ENCODE data around the gene ALDH16A1. TPM values are rescaled to one million over a fixed set of nuclear protein-coding genes. Genes with fewer than 3 reads are reported as not detected.

ALDH16A1 gene
- total RNA-seq, 4 donors from 2014 or later, result 35.4 to 80.4 (median 50.3) TPM

DNA sequence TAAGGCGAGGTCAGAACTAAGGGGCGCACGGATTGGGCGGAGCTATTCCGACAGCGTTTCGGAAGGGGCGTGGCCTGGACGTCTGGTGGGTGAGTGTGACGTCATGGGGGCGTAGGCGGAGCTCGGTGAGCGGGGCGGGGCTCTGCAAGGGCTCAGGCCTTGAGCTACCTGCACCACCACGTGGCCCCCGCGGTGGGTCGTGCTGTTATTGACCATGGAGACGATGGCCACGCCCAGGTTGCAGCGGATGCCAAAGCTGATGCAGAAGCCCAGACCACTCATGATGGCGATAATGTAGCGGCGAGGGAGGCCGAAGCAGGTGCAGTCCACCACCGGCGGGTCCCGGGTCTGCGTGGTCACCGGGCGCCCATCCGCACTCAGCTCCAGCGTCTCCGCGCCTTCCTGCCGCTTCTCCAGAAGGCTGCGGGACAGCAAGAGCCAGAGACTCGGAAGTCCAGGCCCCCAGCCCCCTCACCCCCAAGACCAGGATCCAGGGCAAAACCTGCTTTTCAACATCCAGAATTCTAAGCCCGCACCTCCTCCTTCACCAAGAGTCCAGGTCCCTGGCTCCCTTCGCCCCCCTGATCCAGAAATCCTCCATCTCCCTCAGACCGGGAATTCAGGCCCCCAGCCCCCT, 16.5 kb upstream of the ALDH16A1 start:
- TF ChIP-seq, protein P1, sequence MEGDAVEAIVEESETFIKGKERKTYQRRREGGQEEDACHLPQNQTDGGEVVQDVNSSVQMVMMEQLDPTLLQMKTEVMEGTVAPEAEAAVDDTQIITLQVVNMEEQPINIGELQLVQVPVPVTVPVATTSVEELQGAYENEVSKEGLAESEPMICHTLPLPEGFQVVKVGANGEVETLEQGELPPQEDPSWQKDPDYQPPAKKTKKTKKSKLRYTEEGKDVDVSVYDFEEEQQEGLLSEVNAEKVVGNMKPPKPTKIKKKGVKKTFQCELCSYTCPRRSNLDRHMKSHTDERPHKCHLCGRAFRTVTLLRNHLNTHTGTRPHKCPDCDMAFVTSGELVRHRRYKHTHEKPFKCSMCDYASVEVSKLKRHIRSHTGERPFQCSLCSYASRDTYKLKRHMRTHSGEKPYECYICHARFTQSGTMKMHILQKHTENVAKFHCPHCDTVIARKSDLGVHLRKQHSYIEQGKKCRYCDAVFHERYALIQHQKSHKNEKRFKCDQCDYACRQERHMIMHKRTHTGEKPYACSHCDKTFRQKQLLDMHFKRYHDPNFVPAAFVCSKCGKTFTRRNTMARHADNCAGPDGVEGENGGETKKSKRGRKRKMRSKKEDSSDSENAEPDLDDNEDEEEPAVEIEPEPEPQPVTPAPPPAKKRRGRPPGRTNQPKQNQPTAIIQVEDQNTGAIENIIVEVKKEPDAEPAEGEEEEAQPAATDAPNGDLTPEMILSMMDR (IDR thresholded peaks at IDR 0.05; ENCODE audit: low read depth), result no peak

DNA sequence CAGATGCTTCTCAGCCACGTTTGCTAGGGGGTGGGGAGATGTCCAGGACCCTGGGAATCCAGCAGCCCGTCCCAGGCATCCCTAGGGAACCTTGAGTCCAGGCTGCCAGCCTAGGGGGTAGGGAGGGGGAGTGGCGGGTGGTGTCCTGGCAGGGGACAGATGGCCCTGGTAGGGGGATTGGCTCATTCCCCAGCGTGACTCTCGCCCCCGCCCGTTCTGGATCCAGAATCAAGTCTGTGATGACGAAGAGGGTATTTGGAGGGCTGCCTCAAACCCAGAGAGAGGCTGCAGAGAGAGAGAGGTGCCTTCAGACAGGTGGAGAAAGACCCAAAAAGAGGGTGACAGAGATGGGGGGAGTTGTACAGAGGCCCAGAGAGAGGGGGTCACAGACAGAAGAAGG, 15.8 kb upstream of the ALDH16A1 start:
- TF ChIP-seq, protein P1 (IDR thresholded peaks at IDR 0.05; ENCODE audit: low read depth), result no peak

DNA sequence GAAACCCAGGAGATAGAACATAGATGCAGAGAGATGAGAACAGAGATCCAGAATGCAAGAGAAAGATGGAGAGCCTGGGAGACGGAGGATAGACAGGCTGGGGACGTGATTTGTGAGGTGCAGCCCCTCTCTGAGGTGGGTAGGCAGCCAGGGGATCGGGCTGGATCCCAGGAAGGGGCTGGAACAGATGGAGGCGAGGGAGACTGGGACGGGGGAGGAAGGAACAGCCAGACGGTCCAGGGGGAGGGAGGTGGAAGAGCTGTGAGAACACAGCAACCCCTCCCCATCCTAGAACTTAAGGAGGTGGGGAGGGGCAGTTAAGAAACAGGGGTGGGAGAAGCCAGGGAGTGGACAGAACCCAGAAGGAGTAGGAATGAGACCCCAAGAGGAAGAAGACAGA, 14.8 kb upstream of the ALDH16A1 start:
- TF ChIP-seq, protein P1 (IDR thresholded peaks at IDR 0.05; ENCODE audit: low read depth), result no peak

DNA sequence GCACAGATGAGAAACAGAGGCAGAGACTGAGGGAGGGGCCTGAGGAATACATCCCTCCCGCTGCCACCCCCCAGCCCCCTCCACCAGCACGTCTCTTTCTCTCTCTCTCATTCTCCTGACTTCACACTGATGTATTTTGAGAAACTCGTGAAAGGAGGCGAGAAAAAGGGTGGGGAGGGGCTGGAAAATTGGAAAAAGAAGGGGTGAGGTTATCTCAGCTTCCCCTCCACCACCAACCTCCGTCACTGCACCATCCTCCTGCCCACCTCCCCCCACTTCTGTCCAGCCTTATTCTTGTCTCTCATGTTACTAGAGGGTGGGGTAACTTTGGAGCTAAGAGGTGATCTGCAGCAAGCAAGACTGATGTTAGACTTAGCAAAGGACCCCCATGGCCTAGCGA, 13.2 kb upstream of the ALDH16A1 start:
- TF ChIP-seq, protein P1 (IDR thresholded peaks at IDR 0.05; ENCODE audit: low read depth), result no peak

DNA sequence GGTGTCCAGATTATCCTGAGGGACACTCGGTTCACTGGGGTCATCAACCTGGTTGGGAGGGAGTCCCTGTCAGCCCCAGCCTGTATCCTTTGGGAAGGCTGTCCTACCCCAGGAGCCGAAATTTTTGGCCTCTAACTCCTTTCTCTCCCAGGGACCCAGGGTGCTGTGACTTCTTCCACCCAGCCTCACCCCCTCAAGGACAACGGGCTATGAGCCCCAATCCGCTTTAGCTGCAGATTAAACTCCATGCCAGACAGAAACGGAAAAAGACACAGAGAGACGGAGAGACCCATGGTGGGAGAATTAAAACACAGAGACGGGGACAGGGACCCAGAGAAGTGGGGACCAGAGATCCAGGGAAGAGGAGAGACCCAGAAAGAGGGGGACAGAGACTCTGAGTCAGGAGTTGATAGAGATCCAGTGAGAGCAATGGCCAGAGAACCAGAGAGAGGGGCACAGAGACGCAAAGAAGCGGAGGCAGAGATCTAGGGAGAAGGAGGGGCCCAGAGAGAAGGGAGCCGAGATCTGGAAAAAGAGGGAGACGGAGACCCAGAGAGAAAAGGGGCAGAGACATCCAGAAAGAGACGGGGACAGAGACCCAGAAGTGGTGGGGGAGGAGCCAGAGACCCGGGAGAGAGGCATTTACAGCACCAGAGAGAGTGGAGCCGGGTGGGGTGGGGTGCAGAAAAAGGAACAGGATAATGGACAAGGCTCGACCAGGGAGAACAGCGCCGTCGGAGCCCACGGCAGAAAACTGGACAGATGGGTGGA, 12.4 kb upstream of the ALDH16A1 start:
- TF ChIP-seq, protein P1 (IDR thresholded peaks at IDR 0.05; ENCODE audit: low read depth), result no peak

DNA sequence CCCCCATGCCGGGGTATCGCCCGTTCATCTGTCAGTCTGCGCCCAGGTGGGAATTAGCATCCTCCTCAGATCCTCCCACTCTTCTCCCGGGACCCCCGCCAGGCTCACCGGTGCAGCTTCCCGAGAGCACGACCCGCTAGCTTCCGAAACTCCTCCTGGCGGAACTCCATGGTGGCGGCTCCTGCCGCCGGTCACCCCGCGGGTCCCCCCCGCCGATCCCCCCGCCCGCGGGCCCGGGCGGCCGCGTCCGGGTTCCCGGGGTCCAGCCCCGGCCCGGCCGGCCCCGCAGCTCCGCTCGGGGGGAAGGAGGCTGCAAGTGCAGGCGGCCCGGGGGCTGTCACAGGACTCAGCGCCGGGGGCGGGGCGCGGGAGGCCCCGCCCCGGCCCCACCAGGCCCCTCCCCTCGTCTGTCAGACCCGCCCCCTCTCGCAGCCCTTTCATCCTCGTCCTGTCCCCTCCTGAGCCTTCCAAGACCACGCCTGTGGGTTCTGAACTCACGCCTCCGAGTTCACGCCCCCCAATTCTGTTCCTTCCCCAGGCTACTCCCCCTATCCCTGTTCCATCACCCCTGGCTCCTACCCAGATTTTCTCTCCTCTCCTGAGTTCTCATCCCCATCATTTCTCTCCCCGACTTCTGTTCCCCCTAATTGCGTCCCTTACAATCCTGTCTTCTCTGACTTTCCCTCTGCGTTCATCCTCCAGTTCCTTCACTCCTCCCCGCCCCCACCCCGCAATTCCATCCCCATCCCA, 11.6 kb upstream of the ALDH16A1 start, which contains the start of gene SLC17A7:
Gene SLC17A7 (minus strand): TSS at position 318 of the 750 bp plus-strand sequence. CDS start 148 bp downstream, at position 170.
- TF ChIP-seq, protein P1 (IDR thresholded peaks at IDR 0.05; ENCODE audit: low read depth), result no peak

DNA sequence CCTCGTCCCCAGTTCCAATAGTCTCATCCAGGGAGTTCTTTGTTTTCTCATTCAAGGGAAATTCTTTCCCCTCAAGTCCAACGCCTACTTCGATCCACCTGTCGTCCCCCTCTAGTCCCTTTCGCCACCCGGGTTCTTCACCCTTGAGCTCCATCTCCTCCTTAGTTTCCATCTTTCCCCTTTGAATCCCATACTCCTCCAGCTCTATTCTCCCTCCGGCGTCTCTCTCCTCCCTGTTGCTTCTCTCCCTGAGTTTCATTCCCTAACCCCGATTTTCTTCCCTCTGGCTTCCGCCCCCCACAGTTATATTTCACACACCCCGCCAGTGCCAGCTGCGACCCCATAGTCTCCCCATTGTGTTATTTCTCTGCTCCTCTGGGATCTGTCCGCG, 11.1 kb upstream of the ALDH16A1 start:
- TF ChIP-seq, protein P1 (IDR thresholded peaks at IDR 0.05; ENCODE audit: low read depth), result no peak
